Stomach smooth muscle (tissue), 2 donors: ENCODE data around the gene HCLS1.

Experiments used
- H3K27ac ChIP-seq: one replicate; pipeline ENCODE4 v1.7.0; 2013; ENCODE audit warnings: mild to moderate bottlenecking, low read length, inconsistent platforms
- H3K27me3 ChIP-seq, 2 donors: one replicate each; pipeline ENCODE4 v1.7.0; 2013; ENCODE audit warnings: low read length in 2 of 2; ENCODE audit not compliant: insufficient read depth in 2 of 2, control insufficient read depth in 1 of 2
- H3K36me3 ChIP-seq, 2 donors: one replicate each; pipeline ENCODE4 v1.7.0; 2013; ENCODE audit warnings: low read length in 2 of 2; ENCODE audit not compliant: control insufficient read depth in 2 of 2, insufficient read depth in 2 of 2
- H3K4me1 ChIP-seq: one replicate; pipeline ENCODE4 v1.7.0; 2013; ENCODE audit warnings: low read length; ENCODE audit not compliant: control insufficient read depth, insufficient read depth
- H3K4me3 ChIP-seq, 2 donors: one replicate each; pipeline ENCODE4 v1.7.0; 2013; ENCODE audit warnings: low read length in 2 of 2
- H3K9ac ChIP-seq, 2 donors: one replicate each; pipeline ENCODE4 v1.7.0; 2013; ENCODE audit warnings: low read length in 2 of 2, mild to moderate bottlenecking in 1 of 2
- H3K9me3 ChIP-seq, 2 donors: one replicate each; pipeline ENCODE4 v1.7.0; 2013; ENCODE audit warnings: low read length in 2 of 2; ENCODE audit not compliant: control insufficient read depth in 2 of 2
- donor health status: healthy.
- donor health status: Pancreatic carcinoma.

HCLS1 gene

GRCh38 chr3:121654493-121655385 is 6.0 kb downstream of the HCLS1 start:
- H3K27ac ChIP-seq = no peak overlapping the region
- H3K36me3 ChIP-seq = no peaks in the 10 kb centered on the region
- no peak overlapping the region for H3K4me3 ChIP-seq
- no peaks in the 10 kb centered on the region for H3K9me3 ChIP-seq
- no peaks in the 10 kb centered on the region for H3K27me3 ChIP-seq
- H3K9ac ChIP-seq = no peak overlapping the region
- no peaks in the 10 kb centered on the region for H3K4me1 ChIP-seq

- Histone ChIP-seq H3K4me1 (no peaks in the 10 kb centered on the region), H3K9me3 (no peaks in the 10 kb centered on the region), H3K36me3 (no peaks in the 10 kb centered on the region), H3K9ac (no peak overlapping the region), H3K27me3 (no peaks in the 10 kb centered on the region), H3K27ac (no peak overlapping the region), H3K4me3 (no peak overlapping the region)
These were observed 9.0 kb downstream of the HCLS1 start for GRCh38 chr3:121651684-121652083.

- Histone ChIP-seq H3K27me3 (no peaks in the 10 kb centered on the region), H3K4me1 (no peaks in the 10 kb centered on the region), H3K9me3 (no peaks in the 10 kb centered on the region), H3K4me3 (no peak overlapping the region), H3K9ac (no peak overlapping the region), H3K36me3 (peaks cover 0 to 1% of the 10 kb centered on the region in 2 donors), H3K27ac (no peak overlapping the region)
These were observed 11.1 kb downstream of the HCLS1 start for GRCh38 chr3:121649645-121650044.

- no peak overlapping the region for H3K9ac ChIP-seq
- peaks cover 0 to 3% of the 10 kb centered on the region in 2 donors for H3K36me3 ChIP-seq
- H3K27me3 ChIP-seq = no peaks in the 10 kb centered on the region
- H3K9me3 ChIP-seq = no peaks in the 10 kb centered on the region
- no peaks in the 10 kb centered on the region for H3K4me1 ChIP-seq
- peak overlapping the region; percentile 3 to 13 for H3K4me3 ChIP-seq
- no peak overlapping the region for H3K27ac ChIP-seq
These were observed 12.3 kb downstream of the HCLS1 start for GRCh38 chr3:121648219-121648958.

GRCh38 chr3:121645054-121645453 is 15.6 kb downstream of the HCLS1 start:
- Histone ChIP-seq H3K9me3 (no peaks in the 10 kb centered on the region), H3K27me3 (no peaks in the 10 kb centered on the region), H3K27ac (no peak overlapping the region), H3K9ac (no peak overlapping the region), H3K4me1 (no peaks in the 10 kb centered on the region), H3K4me3 (no peak overlapping the region), H3K36me3 (peaks cover 0 to 3% of the 10 kb centered on the region in 2 donors)

- H3K27me3 ChIP-seq = no peaks in the 10 kb centered on the region
- no peak overlapping the region for H3K27ac ChIP-seq
- no peaks in the 10 kb centered on the region for H3K9me3 ChIP-seq
- H3K9ac ChIP-seq = no peak overlapping the region
- no peaks in the 10 kb centered on the region for H3K4me1 ChIP-seq
- peaks cover 0 to 3% of the 10 kb centered on the region in 2 donors for H3K36me3 ChIP-seq
- H3K4me3 ChIP-seq = no peak overlapping the region
These were observed 17.9 kb downstream of the HCLS1 start for GRCh38 chr3:121642601-121643314.

GRCh38 chr3:121641127-121641526 is 19.6 kb downstream of the HCLS1 start:
- H3K9ac ChIP-seq = no peak overlapping the region
- no peak overlapping the region for H3K4me3 ChIP-seq
- H3K27ac ChIP-seq = no peak overlapping the region
- H3K9me3 ChIP-seq = no peaks in the 10 kb centered on the region
- H3K4me1 ChIP-seq = no peaks in the 10 kb centered on the region
- peaks cover 0 to 3% of the 10 kb centered on the region in 2 donors for H3K36me3 ChIP-seq
- no peaks in the 10 kb centered on the region for H3K27me3 ChIP-seq

- Histone ChIP-seq H3K36me3 (no peaks in the 10 kb centered on the region), H3K9me3 (no peaks in the 10 kb centered on the region), H3K27ac (no peak overlapping the region), H3K9ac (no peak overlapping the region), H3K4me3 (no peak overlapping the region), H3K4me1 (no peaks in the 10 kb centered on the region), H3K27me3 (no peaks in the 10 kb centered on the region)
These were observed 22.8 kb downstream of the HCLS1 start for GRCh38 chr3:121637922-121638321.

GRCh38 chr3:121630355-121630754 is 30.3 kb downstream of the HCLS1 start:
- Histone ChIP-seq H3K9me3 (no peaks in the 10 kb centered on the region), H3K4me3 (no peak overlapping the region), H3K4me1 (no peaks in the 10 kb centered on the region), H3K36me3 (no peaks in the 10 kb centered on the region), H3K27me3 (no peaks in the 10 kb centered on the region), H3K27ac (no peak overlapping the region), H3K9ac (no peak overlapping the region)

GRCh38 chr3:121629601-121630000 is 31.1 kb downstream of the HCLS1 start:
- Histone ChIP-seq H3K4me3 (no peak overlapping the region), H3K27me3 (no peaks in the 10 kb centered on the region), H3K9me3 (no peaks in the 10 kb centered on the region), H3K9ac (no peak overlapping the region), H3K36me3 (no peaks in the 10 kb centered on the region), H3K4me1 (no peaks in the 10 kb centered on the region), H3K27ac (no peak overlapping the region)
